MM.1S (cell line): ENCODE measurements around the gene SPEF1.

ENCODE experiments used
- DNase-seq: peaks from one replicate; pipeline ENCODE4 v3.0.0-alpha.2; 2015
- H2AFZ ChIP-seq: fragments of 300-600 bp; sonication (generic); 2 replicates; pipeline ENCODE4 v1.6.0; 2016; ENCODE audit warnings: antibody characterized with exemption, low read length
- H3F3A ChIP-seq: fragments of 300-600 bp; sonication (generic); 2 replicates; pipeline ENCODE4 v1.6.1; 2016; ENCODE audit warnings: mild to moderate bottlenecking, antibody characterized with exemption, low read length, moderate library complexity, mixed read lengths; ENCODE audit not compliant: insufficient read depth
- H3K27ac ChIP-seq: fragments of 300-600 bp; sonication (generic); 2 replicates; pipeline ENCODE4 v1.5.1; 2016; ENCODE audit warnings: mild to moderate bottlenecking, low read length
- H3K27me3 ChIP-seq: fragments of 300-600 bp; sonication (generic); replicated peaks from 2 replicates; pipeline ENCODE4 v1.6.0; 2016; ENCODE audit warnings: low read length; ENCODE audit not compliant: insufficient read depth
- H3K36me3 ChIP-seq: fragments of 300-600 bp; sonication (generic); replicated peaks from 2 replicates; pipeline ENCODE4 v1.6.1; 2016; ENCODE audit warnings: mild to moderate bottlenecking, low read length, mixed read lengths; ENCODE audit not compliant: insufficient read depth
- H3K4me1 ChIP-seq: fragments of 300-600 bp; sonication (generic); 2 replicates; pipeline ENCODE4 v1.6.1; 2016; ENCODE audit warnings: low read length, mixed read lengths
- H3K4me2 ChIP-seq: fragments of 300-600 bp; sonication (generic); 2 replicates; pipeline ENCODE4 v1.6.0; 2016; ENCODE audit warnings: low read depth, low read length
- H3K4me3 ChIP-seq: fragments of 300-600 bp; sonication (generic); 2 replicates; pipeline ENCODE4 v1.5.1; 2016; ENCODE audit warnings: low read length, mixed read lengths
- H3K79me2 ChIP-seq: fragments of 300-600 bp; sonication (generic); 2 replicates; pipeline ENCODE4 v1.6.1; 2016; ENCODE audit warnings: mixed run types, low read length, mixed read lengths
- H3K9ac ChIP-seq: fragments of 300-600 bp; sonication (generic); 2 replicates; pipeline ENCODE4 v1.6.1; 2016; ENCODE audit warnings: low read length, mixed read lengths
- H3K9me2 ChIP-seq: fragments of 300-600 bp; sonication (generic); replicated peaks from 2 replicates; pipeline ENCODE4 v1.6.1; 2016; ENCODE audit warnings: mild to moderate bottlenecking, low read length, mixed read lengths; ENCODE audit not compliant: insufficient read depth
- H3K9me3 ChIP-seq: fragments of 300-600 bp; sonication (generic); replicated peaks from 2 replicates; pipeline ENCODE4 v1.6.1; 2016; ENCODE audit warnings: mild to moderate bottlenecking, low read length, mixed read lengths; ENCODE audit not compliant: insufficient read depth
- H4K20me1 ChIP-seq: fragments of 300-600 bp; sonication (generic); 2 replicates; pipeline ENCODE4 v1.6.1; 2016; ENCODE audit warnings: mild to moderate bottlenecking, low read length, moderate library complexity, mixed read lengths; ENCODE audit not compliant: insufficient read depth
- EZH2 ChIP-seq: fragments of 300-600 bp; sonication (generic); optimal IDR thresholded peaks from 2 replicates; pipeline ENCODE3; 2017; ENCODE audit warnings: low read depth, mild to moderate bottlenecking, antibody characterized with exemption, low read length, mixed read lengths
- EZH2phosphoT487 ChIP-seq: fragments of 300-600 bp; sonication (generic); IDR thresholded peaks from 2 replicates; pipeline ENCODE4 v1.6.1; 2018; ENCODE audit warnings: antibody characterized with exemption, low read length
- TF ChIP-seq, protein P1 (sequence below): fragments of 300-600 bp; sonication (generic); IDR thresholded peaks from 2 replicates; pipeline ENCODE4 v1.5.1; 2016; ENCODE audit warnings: antibody characterized with exemption, low read length, mixed read lengths

The SPEF1 gene

DNA sequence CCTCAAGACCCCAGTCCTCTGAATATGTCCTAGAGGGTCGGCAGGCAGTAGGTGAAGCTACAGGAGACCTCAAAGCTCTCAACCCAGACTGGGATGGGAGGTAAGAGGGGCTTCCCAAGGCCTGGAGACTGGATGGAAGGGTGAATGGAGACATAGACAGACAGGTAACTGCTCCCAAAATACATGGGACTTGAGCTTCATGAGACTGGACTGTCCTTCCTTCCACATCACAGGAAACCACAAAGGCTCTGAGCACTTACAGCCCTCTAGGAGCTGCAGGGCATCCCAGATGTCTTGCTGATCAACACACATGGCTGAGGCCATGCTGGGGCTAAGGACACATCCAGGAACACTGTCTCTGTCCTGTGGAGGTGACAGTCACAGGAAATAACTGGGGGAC is 37.2 kb downstream of the SPEF1 start:
- Histone ChIP-seq H3K4me2 (no peak overlapping the region), H3K9me3 (no peaks in the 10 kb centered on the region), H3K36me3 (no peaks in the 10 kb centered on the region), H3F3A (no peaks in the 10 kb centered on the region), H3K9me2 (no peaks in the 10 kb centered on the region), H3K27me3 (peaks cover 14% of the 10 kb centered on the region), H3K4me1 (no peaks in the 10 kb centered on the region), H4K20me1 (no peaks in the 10 kb centered on the region), H3K27ac (no peak overlapping the region), H3K9ac (no peak overlapping the region), H3K4me3 (no peak overlapping the region), H2AFZ (no peak overlapping the region), H3K79me2 (no peaks in the 10 kb centered on the region)
- no peak for DNase-seq
- TF ChIP-seq EZH2 (no peak), EZH2phosphoT487 (no peak)
- TF ChIP-seq, protein P1, sequence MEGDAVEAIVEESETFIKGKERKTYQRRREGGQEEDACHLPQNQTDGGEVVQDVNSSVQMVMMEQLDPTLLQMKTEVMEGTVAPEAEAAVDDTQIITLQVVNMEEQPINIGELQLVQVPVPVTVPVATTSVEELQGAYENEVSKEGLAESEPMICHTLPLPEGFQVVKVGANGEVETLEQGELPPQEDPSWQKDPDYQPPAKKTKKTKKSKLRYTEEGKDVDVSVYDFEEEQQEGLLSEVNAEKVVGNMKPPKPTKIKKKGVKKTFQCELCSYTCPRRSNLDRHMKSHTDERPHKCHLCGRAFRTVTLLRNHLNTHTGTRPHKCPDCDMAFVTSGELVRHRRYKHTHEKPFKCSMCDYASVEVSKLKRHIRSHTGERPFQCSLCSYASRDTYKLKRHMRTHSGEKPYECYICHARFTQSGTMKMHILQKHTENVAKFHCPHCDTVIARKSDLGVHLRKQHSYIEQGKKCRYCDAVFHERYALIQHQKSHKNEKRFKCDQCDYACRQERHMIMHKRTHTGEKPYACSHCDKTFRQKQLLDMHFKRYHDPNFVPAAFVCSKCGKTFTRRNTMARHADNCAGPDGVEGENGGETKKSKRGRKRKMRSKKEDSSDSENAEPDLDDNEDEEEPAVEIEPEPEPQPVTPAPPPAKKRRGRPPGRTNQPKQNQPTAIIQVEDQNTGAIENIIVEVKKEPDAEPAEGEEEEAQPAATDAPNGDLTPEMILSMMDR, result no peak

DNA sequence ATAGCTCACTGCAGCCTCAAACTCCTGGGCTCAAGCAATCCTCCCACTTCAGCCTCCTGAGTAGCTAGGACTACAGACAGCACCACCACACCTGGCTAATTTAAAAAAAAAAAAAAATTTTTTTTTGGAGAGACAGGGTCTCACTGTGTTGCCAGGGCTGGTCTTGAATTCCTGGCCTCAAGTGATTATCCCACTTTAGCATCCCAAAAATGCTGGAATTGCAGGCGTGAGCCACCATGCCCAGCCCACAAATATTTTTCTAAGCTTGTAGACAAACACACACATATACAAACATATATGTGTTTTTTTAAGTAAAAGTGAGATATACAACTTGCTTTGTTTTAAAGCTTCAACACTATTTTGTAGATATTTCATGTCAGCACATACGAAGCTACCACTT is 38.0 kb downstream of the SPEF1 start:
- Histone ChIP-seq H4K20me1 (no peaks in the 10 kb centered on the region), H3K79me2 (no peaks in the 10 kb centered on the region), H3K9me2 (no peaks in the 10 kb centered on the region), H3K9me3 (no peaks in the 10 kb centered on the region), H2AFZ (no peak overlapping the region), H3K27ac (no peak overlapping the region), H3K4me1 (no peaks in the 10 kb centered on the region), H3K36me3 (no peaks in the 10 kb centered on the region), H3K4me2 (no peak overlapping the region), H3K4me3 (no peak overlapping the region), H3K9ac (no peak overlapping the region), H3K27me3 (peaks cover 14% of the 10 kb centered on the region), H3F3A (no peaks in the 10 kb centered on the region)
- TF ChIP-seq, protein P1, result no peak
- TF ChIP-seq EZH2phosphoT487 (no peak), EZH2 (no peak)
- no peak for DNase-seq

DNA sequence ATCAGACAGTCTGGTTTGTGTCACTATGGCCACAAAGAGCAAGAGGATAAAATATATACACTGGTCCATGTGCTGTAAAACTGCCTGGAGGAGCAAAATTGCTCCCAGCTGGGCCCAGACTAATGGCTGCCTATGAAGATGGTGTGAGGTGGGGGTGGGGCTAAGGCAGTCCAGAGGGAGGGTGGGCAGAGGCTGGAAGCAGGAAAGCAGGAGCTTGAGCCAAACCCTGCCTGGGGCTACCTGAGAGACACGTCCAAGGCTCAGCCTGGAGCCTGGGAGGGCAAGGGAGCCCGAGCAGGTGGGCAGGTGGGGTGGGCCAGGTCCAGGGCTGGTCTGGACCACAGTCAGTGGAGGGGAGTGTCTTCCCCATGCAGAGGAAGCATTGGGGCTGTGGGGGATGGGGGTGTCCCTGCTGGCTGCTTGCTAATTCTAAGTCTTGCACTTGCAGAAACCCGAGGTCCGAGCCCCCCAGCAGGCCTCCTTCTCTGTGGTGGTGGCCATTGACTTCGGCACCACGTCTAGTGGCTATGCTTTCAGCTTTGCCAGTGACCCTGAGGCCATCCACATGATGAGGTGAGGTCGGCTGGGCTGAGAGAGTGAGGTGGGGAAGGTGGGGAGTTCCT is 39.3 kb downstream of the SPEF1 start:
- Histone ChIP-seq H3K4me1 (no peaks in the 10 kb centered on the region), H4K20me1 (no peaks in the 10 kb centered on the region), H3K4me2 (no peak overlapping the region), H3K9ac (no peak overlapping the region), H3F3A (no peaks in the 10 kb centered on the region), H3K9me2 (no peaks in the 10 kb centered on the region), H2AFZ (no peak overlapping the region), H3K79me2 (no peaks in the 10 kb centered on the region), H3K36me3 (no peaks in the 10 kb centered on the region), H3K27me3 (peaks cover 5% of the 10 kb centered on the region; the same call in 1 of the 2 replicates), H3K9me3 (no peaks in the 10 kb centered on the region), H3K4me3 (no peak overlapping the region), H3K27ac (no peak overlapping the region)
- DNase-seq, result no peak
- TF ChIP-seq EZH2phosphoT487 (no peak), EZH2 (no peak)

DNA sequence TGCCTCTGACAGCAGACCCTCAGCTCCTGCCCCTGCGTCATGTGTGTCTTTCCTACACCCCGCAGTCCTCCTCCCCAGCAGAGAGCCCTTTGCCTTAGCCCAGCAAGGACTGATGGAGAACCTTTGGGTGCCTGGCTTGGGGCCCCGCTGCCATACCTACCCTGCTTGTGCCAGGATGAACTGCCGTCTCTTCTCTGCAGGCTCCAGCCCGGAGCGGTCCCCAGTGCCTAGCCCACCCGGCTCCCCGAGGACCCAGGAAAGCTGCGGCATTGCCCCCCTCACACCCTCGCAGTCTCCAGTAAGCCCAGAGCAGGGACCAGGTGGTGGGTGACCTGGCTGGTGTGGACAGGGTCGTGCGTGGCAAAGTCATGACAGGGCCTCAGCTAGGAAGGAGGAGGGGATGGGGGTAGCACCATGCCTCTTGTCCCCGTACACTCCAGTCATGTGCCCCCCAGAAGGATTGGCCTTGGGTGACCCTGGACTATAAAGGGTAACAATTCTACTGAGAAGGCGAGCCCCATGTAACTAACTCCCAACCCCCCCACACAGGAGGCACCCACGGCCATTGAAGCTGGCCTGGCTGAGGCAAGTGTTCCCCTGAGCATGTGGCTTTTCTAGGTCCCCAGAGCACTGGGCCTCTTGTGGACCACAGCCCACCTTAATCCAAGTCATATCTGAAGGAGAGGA is 40.5 kb downstream of the SPEF1 start:
- H4K20me1 ChIP-seq, result no peaks in the 10 kb centered on the region
- H3K79me2 ChIP-seq, result no peaks in the 10 kb centered on the region
- TF ChIP-seq EZH2 (no peak), EZH2phosphoT487 (no peak)
- TF ChIP-seq, protein P1, result no peak
- H3K4me3 ChIP-seq, result no peak overlapping the region
- no peaks in the 10 kb centered on the region for H3K4me1 ChIP-seq
- H3K9me3 ChIP-seq, result no peaks in the 10 kb centered on the region
- no peaks in the 10 kb centered on the region for H3F3A ChIP-seq
- no peak for DNase-seq
- no peaks in the 10 kb centered on the region for H3K9me2 ChIP-seq
- no peak overlapping the region for H3K9ac ChIP-seq
- no peaks in the 10 kb centered on the region for H3K27me3 ChIP-seq
- no peaks in the 10 kb centered on the region for H3K36me3 ChIP-seq
- no peak overlapping the region for H3K27ac ChIP-seq
- no peak overlapping the region for H3K4me2 ChIP-seq
- H2AFZ ChIP-seq, result no peak overlapping the region
